ENCODE data around the gene GLCCI1.

DNA sequence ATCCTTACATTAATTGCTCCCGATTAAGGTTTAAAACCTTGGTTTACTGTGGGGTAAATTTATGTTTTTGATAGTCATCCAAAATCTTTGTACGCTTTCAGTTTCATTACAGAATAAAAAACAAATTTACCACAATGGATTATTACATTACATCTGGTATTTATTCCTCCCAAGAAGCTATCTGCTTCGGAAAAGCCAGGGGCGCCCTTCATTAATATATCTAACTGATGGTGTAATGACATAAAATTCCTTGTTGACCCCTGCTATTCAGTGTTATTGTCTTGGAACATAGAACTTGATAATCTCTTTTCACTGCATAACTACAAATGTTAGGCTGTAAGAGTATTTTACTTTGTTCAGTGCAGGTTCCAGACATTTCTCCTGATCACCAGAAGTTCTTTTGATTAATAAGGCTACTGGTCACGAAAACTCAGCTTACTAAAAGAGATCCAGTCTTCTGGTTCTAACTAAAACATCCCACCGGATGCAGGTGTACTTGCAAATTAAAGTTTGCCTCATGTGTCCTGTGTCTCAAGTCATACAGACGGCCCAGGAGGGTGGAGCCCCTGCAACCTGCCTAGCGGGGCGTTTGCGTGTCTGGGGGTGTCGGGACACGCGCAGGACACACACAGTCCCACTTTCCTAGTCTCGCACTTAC is 581 bp upstream of the GLCCI1 start:
- TF ChIP-seq ZFP3 (CRISPR knock-in tag; IDR thresholded peaks at IDR 0.05) (no peak), TOX (CRISPR knock-in tag; IDR thresholded peaks at IDR 0.05; ENCODE audit: borderline replicate concordance) (no peak), SNAI2 (CRISPR knock-in tag; IDR thresholded peaks at IDR 0.05) (no peak), PPARA (CRISPR knock-in tag; IDR thresholded peaks at IDR 0.05; ENCODE audit: borderline replicate concordance) (no peak), ISL1 (CRISPR knock-in tag; IDR thresholded peaks at IDR 0.05) (no peak), ESRRG (CRISPR knock-in tag; IDR thresholded peaks at IDR 0.05) (no peak)

All from SK-N-SH treated with all-trans-retinoic acid at 6 μM for 48 hours (cell line).